HG03558 (cell line): ENCODE measurements around the gene FABP1.

Experiments
- ATAC-seq: cut with Tn5 transposase; IDR thresholded peaks from one replicate; pipeline ENCODE4 v1.9.1; 2021; ENCODE audit warnings: moderate number of reproducible peaks; ENCODE audit not compliant: unreplicated experiment; ENCODE audit errors: extremely low read depth

FABP1 gene

GRCh38 chr2:88139203-88139702 lies 11.4 kb upstream of the FABP1 start:
- no peak for ATAC-seq

GRCh38 chr2:88137833-88138232 lies 10.0 kb upstream of the FABP1 start:
- ATAC-seq: no peak

- no peak for ATAC-seq
These were observed 9.0 kb upstream of the FABP1 start for GRCh38 chr2:88136817-88137216.

- no peak for ATAC-seq
These were observed 6.0 kb upstream of the FABP1 start for GRCh38 chr2:88133875-88134274.

GRCh38 chr2:88131999-88132368 lies 4.1 kb upstream of the FABP1 start:
- ATAC-seq: no peak

- no peak for ATAC-seq
These were observed 3.5 kb upstream of the FABP1 start for GRCh38 chr2:88131201-88131998.

- no peak for ATAC-seq
These were observed 1.6 kb upstream of the FABP1 start for GRCh38 chr2:88129313-88129959.

GRCh38 chr2:88128654-88129312 lies 921 bp upstream of the FABP1 start:
- ATAC-seq: no peak

- ATAC-seq: no peak
These were observed 299 bp downstream of the FABP1 start for GRCh38 chr2:88127638-88127887.

GRCh38 chr2:88126772-88127637 lies 857 bp downstream of the FABP1 start:
- ATAC-seq: no peak

- no peak for ATAC-seq
These were observed 1.7 kb downstream of the FABP1 start for GRCh38 chr2:88125924-88126771.

GRCh38 chr2:88125344-88125923 lies 2.4 kb downstream of the FABP1 start:
- ATAC-seq: no peak

- no peak for ATAC-seq
These were observed 3.6 kb downstream of the FABP1 start for GRCh38 chr2:88123975-88124917.

GRCh38 chr2:88123164-88123974 lies 4.5 kb downstream of the FABP1 start:
- ATAC-seq: no peak

GRCh38 chr2:88122141-88122884 lies 5.5 kb downstream of the FABP1 start:
- no peak for ATAC-seq

GRCh38 chr2:88121678-88122077 lies 6.2 kb downstream of the FABP1 start:
- ATAC-seq: no peak

- no peak for ATAC-seq
These were observed 9.9 kb downstream of the FABP1 start for GRCh38 chr2:88117973-88118372.
